HepG2 (cell line): ENCODE data around the gene SIK3. TPM values are rescaled to one million over a fixed set of nuclear protein-coding genes. Genes with fewer than 3 reads are reported as not detected.
A peak's percentile ranks its signal among the peaks of the same experiment; 100 is the strongest.

Experiments used
- AKAP8 ChIP-seq: sonication (generic); formaldehyde crosslinking; IDR thresholded peaks from 2 replicates; pipeline ENCODE4 v1.5.1; 2020; ENCODE audit warnings: mild to moderate bottlenecking, missing genetic modification reagents
- CC2D1A ChIP-seq: sonication (generic); formaldehyde crosslinking; IDR thresholded peaks from 2 replicates; pipeline ENCODE4 v1.8.1; 2023; ENCODE audit warnings: mild to moderate bottlenecking, missing genetic modification reagents
- CEBPG ChIP-seq: IDR thresholded peaks from 2 replicates; pipeline ENCODE4 v1.6.1; 2016
- DMAP1 ChIP-seq: IDR thresholded peaks from 2 replicates; pipeline ENCODE4 v1.6.1; 2016
- GABPA ChIP-seq, 2 experiments: IDR thresholded peaks; 2 replicates each; pipeline ENCODE4 v1.6.1; 2011 to 2016; ENCODE audit warnings: low read depth in 2 of 2, low read length in 1 of 2, missing biosample characterization in 1 of 2, missing genetic modification characterization in 1 of 2
- POLR2AphosphoS2 ChIP-seq: IDR thresholded peaks from 2 replicates; pipeline ENCODE4 v1.6.1; 2011; ENCODE audit warnings: low read depth, low read length, improper control_type of control experiment
- TMF1 ChIP-seq: sonication (generic); formaldehyde crosslinking; IDR thresholded peaks from 2 replicates; pipeline ENCODE4 v1.8.1; 2022; ENCODE audit warnings: low read depth, missing genetic modification reagents
- ZBTB1 ChIP-seq: sonication (generic); formaldehyde crosslinking; IDR thresholded peaks from 2 replicates; pipeline ENCODE4 v1.4.0; 2020; ENCODE audit warnings: missing genetic modification reagents, borderline replicate concordance
- ZNF274 ChIP-seq: sonication (generic); formaldehyde crosslinking; IDR thresholded peaks from 2 replicates; pipeline ENCODE4 v1.5.1; 2020; ENCODE audit warnings: mild to moderate bottlenecking, missing genetic modification reagents
- ZNF616 ChIP-seq: sonication (generic); formaldehyde crosslinking; IDR thresholded peaks from 2 replicates; pipeline ENCODE4 v1.5.0; 2020; ENCODE audit warnings: low read depth, mild to moderate bottlenecking, missing genetic modification reagents
- ZNF883 ChIP-seq: sonication (generic); formaldehyde crosslinking; IDR thresholded peaks from 2 replicates; pipeline ENCODE4 v1.5.1; 2020; ENCODE audit warnings: mild to moderate bottlenecking, missing genetic modification reagents; ENCODE audit errors: not compliant biosample characterization
- polyA plus RNA-seq, 8 experiments: library from polyadenylated mRNA; depleted of rRNA in 3 of 8; stranded (reverse) in 7 of 8; unstranded in 1 of 8; fragments of >200 nt; fragmentation: Illumina TruSeq in 4 of 8; extraction: Trizol in 4 of 8; gene quantifications; 2 replicates each; pipeline versions ENCODE4 v1.2.1 to v1.2.3, GENCODE V29; 2011 to 2016; ENCODE audit warnings: low read depth in 4 of 8, missing spikeins in 1 of 8, mixed read lengths in 1 of 8; ENCODE audit not compliant: insufficient read depth in 1 of 8
- total RNA-seq, 5 experiments: library from RNA; depleted of rRNA; stranded (reverse); fragments of >200 nt; fragmentation: Illumina TruSeq; extraction: Trizol; gene quantifications; 2 replicates each; pipeline ENCODE4 v1.2.3, GENCODE V29; 2016; ENCODE audit warnings: low read depth in 1 of 5
- TF ChIP-seq, protein P1 (sequence below): sonication (generic); formaldehyde crosslinking; IDR thresholded peaks from 2 replicates; pipeline ENCODE4 v1.9.0; 2021; ENCODE audit warnings: mild to moderate bottlenecking, missing genetic modification reagents
- TF ChIP-seq, protein P2 (sequence below): sonication (generic); formaldehyde crosslinking; IDR thresholded peaks from 2 replicates; pipeline ENCODE4 v1.8.1; 2023; ENCODE audit warnings: mild to moderate bottlenecking, missing genetic modification reagents
- TF ChIP-seq, protein P3 (sequence below): sonication (generic); formaldehyde crosslinking; IDR thresholded peaks from 2 replicates; pipeline ENCODE4 v1.5.0; 2020; ENCODE audit warnings: missing genetic modification reagents, mild to moderate bottlenecking, borderline replicate concordance
- TF ChIP-seq, protein P4 (sequence below): sonication (generic); formaldehyde crosslinking; IDR thresholded peaks from 2 replicates; pipeline ENCODE4 v1.8.1; 2023; ENCODE audit warnings: mild to moderate bottlenecking, inconsistent platforms, moderate library complexity, missing genetic modification reagents, borderline replicate concordance
- TF ChIP-seq, protein P5 (sequence below): sonication (generic); formaldehyde crosslinking; IDR thresholded peaks from 2 replicates; pipeline ENCODE4 v1.4.0; 2020; ENCODE audit warnings: mild to moderate bottlenecking, missing genetic modification reagents
- TF ChIP-seq, protein P6 (sequence below): sonication (generic); formaldehyde crosslinking; IDR thresholded peaks from 2 replicates; pipeline ENCODE4 v1.4.0; 2020; ENCODE audit warnings: mild to moderate bottlenecking, low read depth, missing genetic modification reagents

Gene SIK3
- total and polyA plus RNA-seq, 2 of the 13 experiments (the other 11 are each of a cell fraction or from before 2014, with no cell fraction given): 5.7 to 9.8 TPM

DNA sequence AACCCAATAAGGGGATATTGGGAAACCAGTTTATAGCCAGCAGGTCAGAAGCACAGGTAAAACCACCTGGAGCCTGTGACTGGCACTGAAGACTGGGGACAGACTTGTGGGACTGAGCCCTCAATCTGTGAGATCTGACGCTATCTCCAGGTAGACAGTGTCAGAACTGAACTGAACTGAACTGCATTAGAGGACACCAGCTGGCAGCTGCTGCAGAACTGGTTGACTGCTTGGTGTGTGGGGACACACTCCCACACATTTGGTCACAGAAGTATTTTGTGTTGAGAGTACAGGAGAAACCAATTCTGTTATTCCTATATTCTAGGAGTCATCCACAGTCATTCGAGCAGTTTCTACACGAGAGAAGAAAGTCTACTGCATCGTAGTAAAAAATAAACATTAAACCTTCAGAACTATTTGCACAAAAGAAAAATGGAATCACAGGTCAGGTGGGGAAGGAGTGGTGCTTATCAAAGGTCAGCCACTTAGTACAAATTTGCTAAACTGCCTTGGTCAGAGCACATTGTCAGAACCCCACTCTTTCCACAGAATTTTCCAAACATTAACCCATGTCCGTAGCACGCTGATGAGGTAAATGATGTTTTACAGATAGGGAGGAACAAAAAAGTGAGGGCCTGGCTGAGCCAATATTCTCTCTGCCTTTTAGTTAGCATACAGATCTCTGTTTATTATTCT is 77.2 kb downstream of the SIK3 start (continued):
- TF ChIP-seq, protein P1, sequence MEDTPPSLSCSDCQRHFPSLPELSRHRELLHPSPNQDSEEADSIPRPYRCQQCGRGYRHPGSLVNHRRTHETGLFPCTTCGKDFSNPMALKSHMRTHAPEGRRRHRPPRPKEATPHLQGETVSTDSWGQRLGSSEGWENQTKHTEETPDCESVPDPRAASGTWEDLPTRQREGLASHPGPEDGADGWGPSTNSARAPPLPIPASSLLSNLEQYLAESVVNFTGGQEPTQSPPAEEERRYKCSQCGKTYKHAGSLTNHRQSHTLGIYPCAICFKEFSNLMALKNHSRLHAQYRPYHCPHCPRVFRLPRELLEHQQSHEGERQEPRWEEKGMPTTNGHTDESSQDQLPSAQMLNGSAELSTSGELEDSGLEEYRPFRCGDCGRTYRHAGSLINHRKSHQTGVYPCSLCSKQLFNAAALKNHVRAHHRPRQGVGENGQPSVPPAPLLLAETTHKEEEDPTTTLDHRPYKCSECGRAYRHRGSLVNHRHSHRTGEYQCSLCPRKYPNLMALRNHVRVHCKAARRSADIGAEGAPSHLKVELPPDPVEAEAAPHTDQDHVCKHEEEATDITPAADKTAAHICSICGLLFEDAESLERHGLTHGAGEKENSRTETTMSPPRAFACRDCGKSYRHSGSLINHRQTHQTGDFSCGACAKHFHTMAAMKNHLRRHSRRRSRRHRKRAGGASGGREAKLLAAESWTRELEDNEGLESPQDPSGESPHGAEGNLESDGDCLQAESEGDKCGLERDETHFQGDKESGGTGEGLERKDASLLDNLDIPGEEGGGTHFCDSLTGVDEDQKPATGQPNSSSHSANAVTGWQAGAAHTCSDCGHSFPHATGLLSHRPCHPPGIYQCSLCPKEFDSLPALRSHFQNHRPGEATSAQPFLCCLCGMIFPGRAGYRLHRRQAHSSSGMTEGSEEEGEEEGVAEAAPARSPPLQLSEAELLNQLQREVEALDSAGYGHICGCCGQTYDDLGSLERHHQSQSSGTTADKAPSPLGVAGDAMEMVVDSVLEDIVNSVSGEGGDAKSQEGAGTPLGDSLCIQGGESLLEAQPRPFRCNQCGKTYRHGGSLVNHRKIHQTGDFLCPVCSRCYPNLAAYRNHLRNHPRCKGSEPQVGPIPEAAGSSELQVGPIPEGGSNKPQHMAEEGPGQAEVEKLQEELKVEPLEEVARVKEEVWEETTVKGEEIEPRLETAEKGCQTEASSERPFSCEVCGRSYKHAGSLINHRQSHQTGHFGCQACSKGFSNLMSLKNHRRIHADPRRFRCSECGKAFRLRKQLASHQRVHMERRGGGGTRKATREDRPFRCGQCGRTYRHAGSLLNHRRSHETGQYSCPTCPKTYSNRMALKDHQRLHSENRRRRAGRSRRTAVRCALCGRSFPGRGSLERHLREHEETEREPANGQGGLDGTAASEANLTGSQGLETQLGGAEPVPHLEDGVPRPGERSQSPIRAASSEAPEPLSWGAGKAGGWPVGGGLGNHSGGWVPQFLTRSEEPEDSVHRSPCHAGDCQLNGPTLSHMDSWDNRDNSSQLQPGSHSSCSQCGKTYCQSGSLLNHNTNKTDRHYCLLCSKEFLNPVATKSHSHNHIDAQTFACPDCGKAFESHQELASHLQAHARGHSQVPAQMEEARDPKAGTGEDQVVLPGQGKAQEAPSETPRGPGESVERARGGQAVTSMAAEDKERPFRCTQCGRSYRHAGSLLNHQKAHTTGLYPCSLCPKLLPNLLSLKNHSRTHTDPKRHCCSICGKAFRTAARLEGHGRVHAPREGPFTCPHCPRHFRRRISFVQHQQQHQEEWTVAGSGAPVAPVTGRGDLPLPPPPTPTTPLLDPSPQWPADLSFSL (CRISPR knock-in tag): no peak
- TF ChIP-seq, protein P2, sequence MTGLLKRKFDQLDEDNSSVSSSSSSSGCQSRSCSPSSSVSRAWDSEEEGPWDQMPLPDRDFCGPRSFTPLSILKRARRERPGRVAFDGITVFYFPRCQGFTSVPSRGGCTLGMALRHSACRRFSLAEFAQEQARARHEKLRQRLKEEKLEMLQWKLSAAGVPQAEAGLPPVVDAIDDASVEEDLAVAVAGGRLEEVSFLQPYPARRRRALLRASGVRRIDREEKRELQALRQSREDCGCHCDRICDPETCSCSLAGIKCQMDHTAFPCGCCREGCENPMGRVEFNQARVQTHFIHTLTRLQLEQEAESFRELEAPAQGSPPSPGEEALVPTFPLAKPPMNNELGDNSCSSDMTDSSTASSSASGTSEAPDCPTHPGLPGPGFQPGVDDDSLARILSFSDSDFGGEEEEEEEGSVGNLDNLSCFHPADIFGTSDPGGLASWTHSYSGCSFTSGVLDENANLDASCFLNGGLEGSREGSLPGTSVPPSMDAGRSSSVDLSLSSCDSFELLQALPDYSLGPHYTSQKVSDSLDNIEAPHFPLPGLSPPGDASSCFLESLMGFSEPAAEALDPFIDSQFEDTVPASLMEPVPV (CRISPR knock-in tag): no peak
- TF ChIP-seq ZNF883: no peak
- TF ChIP-seq, protein P3, sequence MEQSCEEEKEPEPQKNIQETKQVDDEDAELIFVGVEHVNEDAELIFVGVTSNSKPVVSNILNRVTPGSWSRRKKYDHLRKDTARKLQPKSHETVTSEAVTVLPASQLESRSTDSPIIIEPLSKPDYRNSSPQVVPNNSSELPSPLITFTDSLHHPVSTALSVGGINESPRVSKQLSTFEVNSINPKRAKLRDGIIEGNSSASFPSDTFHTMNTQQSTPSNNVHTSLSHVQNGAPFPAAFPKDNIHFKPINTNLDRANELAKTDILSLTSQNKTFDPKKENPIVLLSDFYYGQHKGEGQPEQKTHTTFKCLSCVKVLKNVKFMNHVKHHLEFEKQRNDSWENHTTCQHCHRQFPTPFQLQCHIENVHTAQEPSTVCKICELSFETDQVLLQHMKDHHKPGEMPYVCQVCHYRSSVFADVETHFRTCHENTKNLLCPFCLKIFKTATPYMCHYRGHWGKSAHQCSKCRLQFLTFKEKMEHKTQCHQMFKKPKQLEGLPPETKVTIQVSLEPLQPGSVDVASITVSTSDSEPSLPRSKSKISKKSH (CRISPR knock-in tag): no peak
- TF ChIP-seq, protein P4, sequence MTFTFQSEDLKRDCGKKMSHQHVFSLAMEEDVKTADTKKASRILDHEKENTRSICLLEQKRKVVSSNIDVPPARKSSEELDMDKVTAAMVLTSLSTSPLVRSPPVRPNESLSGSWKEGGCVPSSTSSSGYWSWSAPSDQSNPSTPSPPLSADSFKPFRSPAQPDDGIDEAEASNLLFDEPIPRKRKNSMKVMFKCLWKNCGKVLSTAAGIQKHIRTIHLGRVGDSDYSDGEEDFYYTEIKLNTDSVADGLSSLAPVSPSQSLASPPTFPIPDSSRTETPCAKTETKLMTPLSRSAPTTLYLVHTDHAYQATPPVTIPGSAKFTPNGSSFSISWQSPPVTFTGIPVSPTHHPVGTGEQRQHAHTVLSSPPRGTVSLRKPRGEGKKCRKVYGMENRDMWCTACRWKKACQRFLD: no peak
- no peak for TF ChIP-seq DMAP1 (CRISPR knock-in tag)
- TF ChIP-seq, protein P5, sequence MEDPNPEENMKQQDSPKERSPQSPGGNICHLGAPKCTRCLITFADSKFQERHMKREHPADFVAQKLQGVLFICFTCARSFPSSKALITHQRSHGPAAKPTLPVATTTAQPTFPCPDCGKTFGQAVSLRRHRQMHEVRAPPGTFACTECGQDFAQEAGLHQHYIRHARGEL: no peak
- TF ChIP-seq ZBTB1 (CRISPR knock-in tag): no peak
- TF ChIP-seq CEBPG: peak; percentile 16; the same call in 1 of the 2 replicates
- no peak for TF ChIP-seq GABPA (IDR thresholded peaks at IDR 0.05; ENCODE audit: low read depth, low read length)
- TF ChIP-seq GABPA (CRISPR knock-in tag; IDR thresholded peaks at IDR 0.05; ENCODE audit: low read depth): no peak
- TF ChIP-seq TMF1: no peak
- TF ChIP-seq ZNF616 (CRISPR knock-in tag): no peak
- TF ChIP-seq AKAP8 (CRISPR knock-in tag): no peak
- TF ChIP-seq ZNF274 (CRISPR knock-in tag): no peak
- TF ChIP-seq, protein P6, sequence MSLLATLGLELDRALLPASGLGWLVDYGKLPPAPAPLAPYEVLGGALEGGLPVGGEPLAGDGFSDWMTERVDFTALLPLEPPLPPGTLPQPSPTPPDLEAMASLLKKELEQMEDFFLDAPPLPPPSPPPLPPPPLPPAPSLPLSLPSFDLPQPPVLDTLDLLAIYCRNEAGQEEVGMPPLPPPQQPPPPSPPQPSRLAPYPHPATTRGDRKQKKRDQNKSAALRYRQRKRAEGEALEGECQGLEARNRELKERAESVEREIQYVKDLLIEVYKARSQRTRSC: no peak
- TF ChIP-seq POLR2AphosphoS2: no peak
- TF ChIP-seq CC2D1A (CRISPR knock-in tag): no peak
